HG03039 (cell line): Measurements from ENCODE around the gene IVNS1ABP.
"Not testable (repeated sequence)": the region's sequence is repeated elsewhere in the genome, so short reads cannot be mapped to it uniquely, and the experiment has no call there.

Experiments used
- ATAC-seq: cut with Tn5 transposase; IDR thresholded peaks from one replicate; pipeline ENCODE4 v1.9.1; 2021; ENCODE audit warnings: mild to moderate bottlenecking, moderate library complexity; ENCODE audit not compliant: unreplicated experiment

IVNS1ABP gene

DNA sequence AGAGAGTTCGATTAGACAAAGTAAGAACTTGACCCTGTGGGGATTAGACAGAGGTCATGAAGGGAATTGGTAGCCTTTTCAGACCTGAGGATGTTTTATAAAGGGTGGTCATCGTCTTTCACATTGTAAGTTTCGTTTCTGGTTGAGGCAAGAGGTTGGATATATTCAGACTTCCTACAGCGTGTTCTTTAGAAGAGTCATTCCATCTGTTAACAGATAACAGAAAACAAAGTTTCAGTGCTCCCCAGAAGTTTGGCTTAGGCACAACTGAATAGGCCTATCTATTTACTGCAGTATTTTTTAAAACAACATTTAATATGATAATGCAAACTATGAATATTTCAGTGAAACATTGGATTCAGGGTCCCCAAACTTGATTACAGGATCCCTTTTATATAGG is 17.1 kb upstream of the IVNS1ABP start:
- ATAC-seq: no peak

DNA sequence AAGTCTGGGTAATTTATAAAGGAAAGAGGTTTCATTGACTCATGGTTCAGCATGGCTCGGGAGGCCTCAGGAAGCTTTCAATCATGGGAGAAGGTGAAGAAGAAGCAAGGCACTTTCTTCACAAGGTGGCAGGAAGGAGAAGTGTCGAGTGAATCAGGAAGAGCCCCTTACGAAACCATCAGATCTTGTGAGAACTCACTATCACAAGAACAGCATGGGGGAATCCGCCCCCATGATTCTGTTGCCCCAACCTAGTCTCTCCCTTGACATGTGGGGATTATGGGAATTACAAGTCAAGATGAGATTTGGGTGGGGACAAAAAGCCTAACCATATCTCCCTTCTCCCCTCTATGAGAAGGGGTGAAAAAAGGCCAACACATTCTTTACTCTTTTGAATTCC is 11.2 kb upstream of the IVNS1ABP start:
- no peak for ATAC-seq

DNA sequence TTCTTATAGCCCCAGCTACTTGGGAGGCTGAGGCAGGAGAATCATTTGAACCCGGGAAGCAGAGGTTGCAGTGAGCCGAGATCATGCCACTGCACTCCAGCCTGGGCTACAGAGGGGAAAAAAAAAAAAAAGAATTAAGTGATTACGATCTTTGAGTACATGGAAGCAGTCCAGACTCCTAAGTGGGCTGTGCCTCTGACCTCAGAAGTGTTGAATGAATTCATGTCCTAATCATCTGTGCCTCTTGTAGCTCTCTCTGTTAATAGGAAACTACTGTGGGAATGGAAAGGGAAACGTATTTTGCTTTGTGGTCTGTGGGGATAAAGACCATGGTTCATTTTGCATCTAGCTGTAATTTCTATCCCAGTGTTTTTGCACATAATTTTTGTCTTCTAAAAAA is 8.4 kb upstream of the IVNS1ABP start:
- no peak for ATAC-seq

DNA sequence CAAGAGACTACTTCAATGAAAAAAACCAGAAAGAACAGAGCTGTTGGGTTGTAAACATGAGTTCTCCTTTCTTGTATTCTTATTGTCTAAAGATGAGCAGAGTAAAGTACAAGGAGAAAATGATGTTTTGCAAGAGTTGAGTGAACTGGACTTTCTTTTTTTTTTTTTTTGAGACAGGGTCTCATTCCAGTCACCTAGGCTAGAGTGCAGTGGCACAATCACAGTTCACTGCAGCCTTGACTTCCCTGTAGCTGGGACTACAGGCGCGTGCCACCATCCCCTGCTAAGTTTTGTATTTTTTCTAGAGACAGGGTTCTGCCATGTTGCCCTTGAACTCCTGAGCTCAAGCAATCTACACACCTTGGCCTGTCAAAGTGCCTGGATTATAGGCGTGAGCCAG is 7.1 kb upstream of the IVNS1ABP start:
- no peak for ATAC-seq

DNA sequence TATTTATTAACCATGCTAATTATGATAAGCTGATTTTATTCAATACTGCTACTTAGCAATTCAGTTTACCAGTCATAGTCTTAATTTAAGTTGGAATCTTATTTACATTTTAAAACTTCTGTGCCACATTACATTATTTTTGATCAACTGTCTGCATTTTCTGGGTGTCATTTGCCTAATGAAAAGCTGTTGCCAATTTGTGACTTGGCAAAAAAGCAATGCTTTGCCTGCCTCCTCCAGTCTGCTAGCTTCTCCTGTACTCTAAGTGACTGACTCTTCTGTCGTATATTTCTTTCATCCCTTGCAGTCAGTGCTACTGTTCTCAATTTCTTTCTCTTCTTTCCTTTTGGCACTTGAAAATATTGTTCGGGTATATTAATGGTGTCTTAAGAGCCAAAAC is 5.6 kb upstream of the IVNS1ABP start:
- no peak for ATAC-seq

DNA sequence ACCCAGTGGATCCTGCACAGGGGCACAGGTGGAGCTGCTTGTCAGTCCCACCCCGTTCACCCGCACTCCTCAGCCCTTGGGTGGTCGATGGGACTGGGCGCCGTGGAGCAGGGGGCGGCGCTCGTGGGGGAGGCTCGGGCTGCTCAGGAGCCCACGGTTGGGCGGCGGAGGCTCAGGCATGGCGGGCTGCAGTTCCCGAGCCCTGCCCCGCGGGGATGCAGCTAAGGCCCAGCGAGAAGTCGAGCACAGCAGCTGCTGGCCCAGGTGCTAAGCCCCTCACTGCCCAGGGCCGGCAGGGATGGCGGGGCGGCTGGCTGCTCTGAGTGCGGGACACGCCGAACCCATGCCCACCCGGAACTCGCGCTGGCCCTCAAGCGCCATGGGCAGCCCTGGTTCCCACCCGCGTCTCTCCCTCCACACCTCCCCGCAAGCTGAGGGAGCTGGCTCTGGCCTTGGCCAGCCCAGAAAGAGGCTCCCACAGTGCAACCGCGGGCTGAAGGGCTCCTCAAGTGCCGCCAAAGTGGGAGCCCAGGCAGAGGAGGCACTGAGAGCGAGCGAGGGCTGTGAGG is 4.7 kb upstream of the IVNS1ABP start:
- ATAC-seq: not testable (repeated sequence)

DNA sequence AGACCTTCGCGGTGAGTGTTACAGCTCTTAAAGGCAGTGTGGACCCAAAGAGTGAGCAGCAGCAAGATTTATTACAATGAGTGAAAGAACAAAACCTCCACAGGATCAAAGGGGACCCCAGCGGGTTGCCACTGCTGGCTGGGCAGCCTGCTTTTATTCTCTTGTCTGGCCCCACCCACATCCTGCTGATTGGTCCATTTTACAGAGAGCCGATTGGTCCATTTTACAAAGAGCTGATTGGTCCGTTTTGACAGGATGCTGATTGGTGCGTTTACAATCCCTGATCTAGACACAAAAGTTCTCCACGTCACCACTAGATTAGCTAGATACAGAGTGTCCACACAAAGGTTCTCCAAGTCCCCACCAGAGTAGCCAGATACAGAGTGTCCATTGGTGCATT is 4.1 kb upstream of the IVNS1ABP start:
- ATAC-seq: not testable (repeated sequence)

DNA sequence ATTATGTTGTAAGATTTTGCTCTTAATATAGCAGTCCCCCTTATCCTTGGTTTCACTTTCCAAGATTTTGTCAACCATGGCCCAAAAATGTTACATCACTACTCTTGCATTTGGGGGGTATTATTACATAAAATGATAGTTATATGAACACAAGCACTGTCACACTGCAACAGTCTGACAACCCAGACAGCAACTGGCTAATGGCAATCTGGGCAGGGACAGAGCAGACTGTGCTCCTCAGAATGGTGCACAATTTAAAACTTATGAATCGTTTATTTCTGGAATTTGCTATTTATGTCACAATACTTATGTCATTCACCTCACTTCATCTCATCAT is 2.1 kb upstream of the IVNS1ABP start:
- no peak for ATAC-seq

DNA sequence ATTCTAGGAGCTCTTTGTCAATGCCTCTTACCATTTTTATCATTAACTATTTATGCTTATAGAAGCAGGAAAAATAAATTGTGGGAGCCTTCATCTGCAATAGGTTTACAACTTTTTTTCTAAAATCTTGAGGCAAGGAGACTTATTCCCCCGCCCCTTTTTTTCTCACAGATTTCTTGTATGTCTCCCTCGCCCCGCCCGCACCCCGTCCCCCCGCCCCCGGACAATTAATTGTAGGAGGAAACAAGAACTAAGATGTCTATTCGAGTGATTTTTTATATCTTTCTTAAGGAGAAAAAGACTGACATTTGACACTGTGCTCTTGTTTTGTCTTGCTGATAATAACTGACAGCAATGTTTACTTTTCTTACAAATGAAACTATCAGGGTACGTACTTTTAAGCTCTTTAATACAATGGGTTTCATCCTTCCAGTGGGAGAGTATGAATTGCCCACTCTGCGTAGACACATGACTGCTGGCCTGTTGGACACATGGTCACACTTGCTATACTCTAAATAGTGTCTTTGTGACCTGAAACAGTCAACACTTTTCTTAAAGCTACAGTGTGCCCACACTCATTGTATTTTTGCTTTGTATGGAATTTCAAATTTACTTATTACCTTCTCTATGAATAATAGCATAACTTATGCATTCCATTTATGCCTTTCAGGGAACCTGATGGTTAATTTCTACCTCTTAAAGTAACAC is 1.5 kb upstream of the IVNS1ABP start:
- no peak for ATAC-seq

DNA sequence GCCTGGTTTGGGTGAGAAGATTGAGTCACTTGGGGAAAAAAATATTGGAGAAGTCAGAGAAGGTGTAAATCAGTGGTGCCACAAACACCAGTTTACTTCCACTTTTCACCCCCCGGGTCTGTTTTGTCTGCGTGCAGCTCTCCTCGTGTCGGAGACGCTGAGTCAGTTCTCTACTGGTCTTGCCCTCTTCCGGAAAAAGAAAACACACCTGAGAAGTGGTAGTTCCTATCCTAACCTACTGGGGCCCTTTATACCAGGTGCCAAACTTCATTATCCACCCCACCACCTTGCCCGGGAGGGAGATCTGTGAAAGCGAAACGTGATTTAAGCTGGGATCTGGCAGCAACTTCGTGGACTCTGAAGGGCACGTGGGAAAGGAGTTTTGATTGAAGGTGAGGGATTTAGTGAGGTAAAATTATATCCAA is 855 bp upstream of the IVNS1ABP start:
- ATAC-seq: peak; percentile 31

DNA sequence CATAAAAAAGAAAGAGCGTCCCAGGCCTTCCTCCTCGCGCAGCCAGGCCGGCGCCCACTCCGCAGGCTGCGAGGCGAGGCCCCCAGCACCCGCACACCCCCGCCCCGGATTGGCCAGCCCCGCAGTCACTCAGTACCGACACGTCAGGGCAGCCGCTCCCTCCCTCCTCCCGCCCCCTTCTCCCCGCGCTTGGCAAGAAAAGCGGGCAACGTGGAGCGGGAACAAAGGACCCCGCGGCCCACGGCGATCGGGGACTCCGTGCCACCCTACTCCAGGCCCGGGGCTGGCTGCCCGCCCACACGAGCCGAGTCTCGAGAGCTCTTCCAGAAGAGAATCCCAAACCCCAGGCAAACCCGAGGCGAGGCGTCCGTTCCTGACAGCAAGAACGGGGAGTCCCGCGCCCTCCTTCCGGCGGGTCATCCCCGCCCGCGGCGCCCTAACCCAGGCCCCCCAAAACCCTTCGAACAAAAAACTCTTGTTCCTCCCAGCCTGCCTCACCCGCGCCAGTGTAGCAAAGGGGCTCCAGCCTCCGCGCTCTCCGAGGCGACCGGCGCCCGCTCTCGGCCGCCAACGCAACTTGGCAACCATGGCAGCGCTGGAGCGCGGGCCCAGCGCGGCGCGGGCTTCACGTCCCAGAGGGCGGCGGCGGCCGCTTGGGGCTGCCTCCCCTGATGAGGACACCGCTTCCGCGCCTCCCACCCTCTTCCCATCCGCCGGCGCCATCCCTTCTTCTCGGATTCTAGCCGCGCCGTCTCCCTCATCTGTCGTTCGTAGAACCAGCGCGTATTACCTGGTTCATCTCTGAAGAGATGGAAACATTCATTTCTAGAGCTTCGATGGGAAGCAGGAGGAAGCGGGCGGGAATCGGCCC is 645 bp downstream of the IVNS1ABP start:
- ATAC-seq: peak; percentile 49

DNA sequence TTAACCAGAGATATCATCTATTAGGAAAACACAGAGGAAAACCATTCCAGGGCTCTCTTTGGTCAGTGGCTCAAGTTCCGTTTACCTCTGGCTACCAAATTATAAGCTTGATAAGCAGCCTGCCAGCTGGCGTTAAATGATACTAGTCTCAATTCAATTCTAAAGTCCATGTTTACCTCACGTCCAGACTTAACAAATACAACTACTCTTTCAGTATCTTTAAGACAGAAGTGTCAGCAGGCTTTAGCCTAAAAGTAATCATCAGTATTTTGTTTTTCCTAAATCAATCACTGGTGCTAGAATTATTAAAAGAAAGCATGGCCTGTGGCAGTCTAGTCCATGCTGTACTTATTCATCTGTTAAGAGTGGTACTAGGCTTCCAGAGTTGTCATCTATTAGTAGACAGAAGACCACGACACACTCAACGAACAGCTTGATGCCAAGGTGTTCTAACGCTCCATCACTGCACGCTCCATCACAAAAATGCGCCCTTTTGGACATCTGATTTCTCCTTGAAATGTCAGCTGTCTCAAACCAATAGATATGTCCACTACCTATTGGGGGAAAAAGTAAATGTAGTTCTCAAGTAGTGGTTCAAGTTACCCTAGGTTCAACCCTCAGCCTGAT is 1.5 kb downstream of the IVNS1ABP start:
- no peak for ATAC-seq

DNA sequence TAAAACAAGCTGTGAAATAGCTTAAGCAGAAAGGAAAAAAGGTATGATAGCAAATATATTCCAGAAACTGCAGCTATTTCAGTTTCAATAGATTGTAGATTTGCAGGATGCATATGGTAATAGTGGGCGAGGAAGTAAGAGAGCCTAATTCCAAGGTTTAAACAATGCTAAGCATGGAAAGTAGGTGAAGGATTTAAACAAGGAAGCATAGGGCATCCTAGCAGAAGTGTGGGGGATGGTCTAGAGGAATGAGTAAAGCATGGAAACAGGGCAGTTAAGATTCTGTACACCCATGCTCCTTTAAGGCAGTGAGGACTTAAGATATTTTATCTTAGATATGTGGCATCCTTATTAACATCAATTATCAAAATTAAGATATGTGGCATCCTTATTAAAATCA is 2.6 kb downstream of the IVNS1ABP start:
- no peak for ATAC-seq

DNA sequence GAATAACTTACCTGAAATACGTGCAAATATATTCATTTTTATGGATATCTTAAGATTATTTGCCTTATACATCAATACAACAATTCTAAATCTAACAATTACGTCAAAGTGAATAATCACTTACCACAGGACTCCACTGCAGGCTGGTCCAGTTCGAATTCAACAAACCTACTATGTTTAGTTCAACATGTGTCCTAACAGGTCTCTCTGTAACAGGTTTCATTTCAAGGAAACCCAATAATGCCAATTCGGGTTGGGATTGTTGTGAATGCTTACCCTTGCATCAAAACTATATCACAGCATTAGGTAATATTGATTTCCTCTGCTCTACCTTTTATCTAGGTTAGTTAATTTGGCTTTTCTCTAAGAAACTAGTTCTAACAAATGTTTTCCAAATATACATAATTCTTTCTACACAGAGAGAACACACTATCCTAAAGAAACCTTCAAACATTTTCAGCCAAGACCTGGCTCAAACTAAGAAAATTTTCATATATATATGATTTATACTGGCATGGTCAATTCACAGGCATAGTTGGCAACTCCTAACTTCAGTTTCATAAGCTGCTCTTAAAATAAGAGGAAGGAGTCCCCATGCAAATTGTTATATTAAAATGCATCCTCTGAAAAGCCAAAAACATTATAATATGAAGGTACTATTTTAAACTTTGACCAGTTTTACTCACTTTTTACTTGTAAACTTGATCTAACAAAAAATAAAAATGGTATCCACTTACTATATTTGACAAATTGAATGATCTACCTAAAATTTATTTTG is 4.5 kb downstream of the IVNS1ABP start:
- ATAC-seq: no peak

DNA sequence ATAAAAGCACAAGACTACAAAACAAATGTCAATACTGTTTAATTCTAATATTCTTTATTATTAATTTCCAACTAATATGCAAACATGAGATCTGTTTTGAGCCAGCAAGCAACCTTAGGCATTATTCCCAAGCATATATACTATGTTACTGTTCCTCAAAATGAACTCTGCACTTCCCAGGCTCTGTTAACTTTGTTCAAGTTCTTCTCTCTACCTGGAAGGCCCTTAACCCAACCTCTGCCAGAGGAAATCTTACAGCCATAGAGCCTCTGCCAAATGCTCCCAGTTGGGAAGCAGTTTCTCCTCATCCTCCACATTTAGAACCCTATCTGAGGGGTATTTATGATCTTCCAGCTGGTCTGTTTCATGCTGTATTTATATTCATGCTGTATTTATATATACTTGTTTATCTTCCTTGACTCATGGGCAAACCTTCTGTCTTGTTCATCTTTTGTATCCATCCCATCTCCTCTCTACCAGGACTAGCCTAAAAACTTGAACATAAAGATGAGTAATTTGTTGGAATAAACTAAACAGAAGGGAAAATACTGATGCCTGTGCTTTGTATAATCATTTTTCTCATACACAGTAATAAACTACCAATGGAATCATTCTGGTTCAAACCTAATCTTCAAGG is 5.3 kb downstream of the IVNS1ABP start:
- no peak for ATAC-seq

DNA sequence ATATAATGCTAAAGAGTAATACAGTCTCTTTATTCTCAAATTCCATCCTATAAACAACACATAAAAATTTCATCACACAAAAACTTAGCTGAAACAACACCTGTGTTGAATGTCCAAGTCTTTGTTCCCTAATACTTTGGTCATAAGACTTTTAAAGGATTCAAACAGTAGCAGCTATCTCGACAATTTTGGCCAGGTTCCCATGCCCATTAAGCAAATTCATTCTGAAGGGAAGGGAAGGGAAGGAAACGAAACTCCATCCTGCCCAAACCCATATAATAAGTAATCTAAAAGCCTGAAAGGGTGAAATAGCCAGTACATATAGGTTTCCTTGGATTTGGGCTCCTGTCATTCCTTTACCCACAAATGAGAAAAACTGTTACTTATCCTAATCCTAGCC is 7.5 kb downstream of the IVNS1ABP start:
- no peak for ATAC-seq

DNA sequence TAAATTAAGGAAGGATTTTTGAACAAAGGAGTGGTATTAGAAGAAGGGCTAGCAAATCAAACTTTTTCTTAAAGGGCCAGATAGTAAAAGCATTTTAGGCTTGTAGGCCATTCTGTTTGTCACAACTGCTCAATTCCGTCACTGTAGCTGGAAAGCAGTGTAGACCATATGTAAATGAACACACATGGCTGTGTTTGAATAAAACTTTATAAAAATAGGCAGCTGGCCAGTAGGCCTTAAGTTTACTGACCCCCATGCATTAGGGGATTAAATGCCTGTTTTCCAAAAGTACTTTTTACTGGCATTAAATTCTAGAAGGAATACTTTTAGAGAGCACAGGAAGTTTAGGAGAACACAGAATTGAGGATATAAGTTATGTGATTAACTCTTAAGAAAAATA is 8.9 kb downstream of the IVNS1ABP start:
- no peak for ATAC-seq

DNA sequence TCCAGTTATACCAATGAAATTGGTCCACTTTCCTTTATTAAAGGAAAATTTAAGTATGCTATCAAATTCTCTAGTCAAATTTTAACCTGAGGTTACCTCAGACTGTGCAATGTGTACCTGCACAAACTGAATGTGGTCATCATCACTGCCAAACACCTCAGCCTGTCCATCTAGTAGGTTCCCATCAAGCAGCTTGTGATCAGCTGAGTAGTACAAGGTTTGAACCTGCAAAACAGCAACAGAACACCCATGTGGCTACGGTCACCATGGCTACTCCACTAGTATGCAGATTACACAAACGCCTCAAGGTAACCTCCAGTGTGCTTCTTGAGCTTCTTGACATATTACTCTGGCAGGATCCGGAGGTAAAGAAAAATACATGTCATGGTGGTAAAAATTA is 11.6 kb downstream of the IVNS1ABP start:
- ATAC-seq: no peak

DNA sequence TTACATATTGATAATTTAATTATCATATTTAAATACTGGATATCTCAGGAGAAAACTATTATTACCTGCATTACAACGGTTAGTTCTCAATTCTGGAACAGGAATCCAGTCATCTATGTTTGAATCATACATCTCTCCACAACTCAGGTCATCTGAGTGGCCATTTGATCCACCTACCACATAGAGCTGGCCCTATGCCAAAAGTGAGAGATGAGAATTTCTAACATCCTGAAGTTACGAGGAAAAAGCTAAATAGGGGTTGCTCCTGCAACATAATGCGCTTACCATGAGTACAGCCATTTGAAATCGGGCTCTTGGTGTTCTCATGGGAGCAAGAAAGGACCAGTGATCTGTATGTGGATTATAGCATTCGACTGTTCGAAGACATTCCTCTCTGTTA is 16.9 kb downstream of the IVNS1ABP start:
- no peak for ATAC-seq

DNA sequence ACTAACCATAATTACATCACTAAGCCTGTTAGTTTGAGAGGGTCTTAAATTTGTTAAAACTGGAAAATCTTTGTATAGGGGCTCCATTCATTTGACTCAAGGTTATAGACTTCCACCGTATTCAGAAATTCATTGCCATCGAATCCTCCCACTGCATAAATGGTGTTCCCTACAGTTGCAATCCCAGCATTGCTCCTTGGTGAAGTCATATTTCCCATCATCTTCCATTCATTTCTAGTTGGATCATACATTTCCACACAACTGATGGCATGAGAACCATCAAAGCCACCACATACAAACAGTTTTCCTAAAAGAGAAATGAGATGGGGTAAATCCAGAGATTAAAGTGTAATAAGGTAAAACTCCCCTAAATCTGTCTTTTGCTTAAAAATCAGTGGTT is 19.1 kb downstream of the IVNS1ABP start:
- no peak for ATAC-seq
